Endothelial cell of umbilical vein (primary cell): ENCODE data around the gene NUCKS1. TPM values are rescaled to one million over a fixed set of nuclear protein-coding genes. Genes with fewer than 3 reads are reported as not detected.

Source experiments
- BruUV-seq: library from RNA; stranded (reverse); fragments of 400-500 nt; replicated peaks from 2 replicates; lab custom pipeline; 2021; lab: Mats Ljungman, UMichigan
- CTCF ChIA-PET: fragments of 300-600, 350-600 bp; sonication (Branson Sonifier 250); formaldehyde crosslinking; loops from one replicate; lab custom pipeline; 2021; ENCODE audit warnings: antibody characterized with exemption, inconsistent platforms; lab: Charles Lee
- POLR2A ChIA-PET: fragments of 300-600, 350-600 bp; sonication (Branson Sonifier 250); formaldehyde crosslinking; loops from one replicate; lab custom pipeline; 2021; ENCODE audit warnings: antibody characterized with exemption, inconsistent platforms; lab: Charles Lee
- DNase-seq: peaks from one replicate; pipeline ENCODE4 v3.0.0-alpha.2; 2011; ENCODE audit warnings: low read depth, low spot score
- FAIRE-seq: peaks from 2 replicates; lab custom pipeline; 2011; peaks lifted over from hg19 to GRCh38; lab: Jason Lieb, UNC
- H2AFZ ChIP-seq: 2 replicates; pipeline ENCODE4 v1.6.0; 2012; ENCODE audit warnings: low read depth, low read length, control low read depth, inconsistent platforms
- H3K27ac ChIP-seq: 2 replicates; pipeline ENCODE4 v1.5.1; 2011; ENCODE audit warnings: low read depth, mild to moderate bottlenecking, control low read depth, low read length, moderate library complexity; ENCODE audit not compliant: insufficient read depth
- H3K27me3 ChIP-seq, 2 experiments: 2 replicates each; pipeline versions ENCODE4 v1.6.0 to v1.6.1; 2011; ENCODE audit warnings: low read length in 2 of 2, mixed read lengths in 1 of 2; ENCODE audit not compliant: control insufficient read depth in 2 of 2, insufficient read depth in 2 of 2
- H3K36me3 ChIP-seq, 2 experiments: 2 replicates in 1 of 2; 3 replicates in 1 of 2; pipeline ENCODE4 v1.5.1; 2011; ENCODE audit warnings: low read length in 2 of 2, mild to moderate bottlenecking in 1 of 2, moderate library complexity in 1 of 2; ENCODE audit not compliant: control insufficient read depth in 2 of 2, insufficient read depth in 2 of 2; ENCODE audit errors: extremely low read depth in 1 of 2
- H3K4me1 ChIP-seq: 3 replicates; pipeline ENCODE4 v1.5.1; 2011; ENCODE audit warnings: mild to moderate bottlenecking, low read length; ENCODE audit not compliant: control insufficient read depth, insufficient read depth; ENCODE audit errors: extremely low read depth
- H3K4me2 ChIP-seq: 2 replicates; pipeline ENCODE4 v1.6.1; 2011; ENCODE audit warnings: low read length, control low read depth, mixed read lengths; ENCODE audit not compliant: insufficient read depth
- H3K4me3 ChIP-seq, 3 experiments: fragments of 200-600 bp in 1 of 3; sonication (generic), shearing (Covaris generic) in 1 of 3; replicated peaks in 1 of 3; 2 replicates each; pipeline ENCODE4 v1.5.1; 2011 to 2016; ENCODE audit warnings: control low read depth in 3 of 3, low read length in 3 of 3, mild to moderate bottlenecking in 2 of 3, inconsistent platforms in 1 of 3, low read depth in 1 of 3, moderate library complexity in 1 of 3; ENCODE audit not compliant: insufficient read depth in 1 of 3
- H3K79me2 ChIP-seq: 2 replicates; pipeline ENCODE4 v1.6.0; 2012; ENCODE audit warnings: low read length, inconsistent platforms; ENCODE audit not compliant: control insufficient read depth, insufficient read depth
- H3K9ac ChIP-seq: replicated peaks from 2 replicates; pipeline ENCODE3; 2011; ENCODE audit warnings: low read length, control low read depth; ENCODE audit not compliant: insufficient read depth; ENCODE audit errors: extremely low read depth
- H3K9me1 ChIP-seq: replicated peaks from 3 replicates; pipeline ENCODE4 v1.6.0; 2011; ENCODE audit warnings: mild to moderate bottlenecking, low read length; ENCODE audit not compliant: control insufficient read depth, insufficient read depth; ENCODE audit errors: extremely low read depth
- H3K9me3 ChIP-seq: replicated peaks from 2 replicates; pipeline ENCODE4 v1.5.1; 2012; ENCODE audit warnings: low read length, inconsistent platforms; ENCODE audit not compliant: control insufficient read depth, insufficient read depth
- H4K20me1 ChIP-seq: replicated peaks from 2 replicates; pipeline ENCODE3; 2011; ENCODE audit warnings: mild to moderate bottlenecking, low read length; ENCODE audit not compliant: control insufficient read depth, insufficient read depth; ENCODE audit errors: extremely low read depth
- EZH2 ChIP-seq: IDR thresholded peaks from 2 replicates; pipeline ENCODE4 v1.6.1; 2012; ENCODE audit warnings: borderline replicate concordance, low read depth, mild to moderate bottlenecking, moderate library complexity, low read length, inconsistent platforms; ENCODE audit not compliant: severe bottlenecking
- FOS ChIP-seq: IDR thresholded peaks from 2 replicates; pipeline ENCODE4 v1.6.1; 2011; ENCODE audit warnings: mild to moderate bottlenecking, low read length, moderate library complexity, borderline replicate concordance; ENCODE audit not compliant: insufficient read depth
- GATA2 ChIP-seq: IDR thresholded peaks from 2 replicates; pipeline ENCODE4 v1.7.0; 2011; ENCODE audit warnings: low read depth, mild to moderate bottlenecking, moderate library complexity, mixed read lengths, low read length; ENCODE audit not compliant: insufficient read length, insufficient read depth
- JUN ChIP-seq: IDR thresholded peaks from 2 replicates; pipeline ENCODE4 v1.6.1; 2011; ENCODE audit warnings: borderline replicate concordance, low read depth; ENCODE audit not compliant: insufficient read length, insufficient read depth
- MYC ChIP-seq: IDR thresholded peaks from one replicate; pipeline ENCODE4 v1.6.1; 2011; ENCODE audit warnings: mild to moderate bottlenecking, low read depth, low read length
- POLR2A ChIP-seq: IDR thresholded peaks from 2 replicates; pipeline ENCODE4 v1.6.1; 2012; ENCODE audit warnings: low read depth, mild to moderate bottlenecking, control low read depth, low read length
- POLR2AphosphoS5 ChIP-seq: IDR thresholded peaks from 2 replicates; pipeline ENCODE4 v1.6.1; 2012; ENCODE audit warnings: low read depth, mild to moderate bottlenecking, control low read depth, low read length, moderate library complexity; ENCODE audit not compliant: insufficient read depth
- dilution Hi-C: fragments of 300-500 bp; cut with MboI; formaldehyde crosslinking; loops from one replicate; pipeline ENCODE4 v1.15.0; 2019; ENCODE audit warnings: low sequenced_read_pairs; ENCODE audit not compliant: extremely low pct_ligation_motif_present
- intact Hi-C: fragments of 100-400 bp; cut with micrococcal nuclease; formaldehyde crosslinking; loops from one replicate; pipeline ENCODE4 v1.10.0; 2022
- polyA plus RNA-seq, 4 experiments: library from polyadenylated mRNA; depleted of rRNA in 3 of 4; stranded (reverse) in 3 of 4; unstranded in 1 of 4; fragments of >200 nt; gene quantifications; 2 replicates each; pipeline versions ENCODE4 v1.2.1 to v1.2.3, GENCODE V29; 2011 to 2012; ENCODE audit warnings: missing spikeins in 1 of 4
- total RNA-seq: library from RNA; stranded (reverse); gene quantifications from 2 replicates; pipeline ENCODE4 v1.2.3, GENCODE V29; 2021
- TF ChIP-seq, protein P1 (sequence below), 2 donors: IDR thresholded peaks; 1 replicate in 1 of 2; 2 replicates in 1 of 2; pipeline ENCODE4 v1.5.1; 2011; ENCODE audit warnings: low read length in 2 of 2, mild to moderate bottlenecking in 2 of 2, moderate library complexity in 2 of 2, control low read depth in 1 of 2, inconsistent platforms in 1 of 2, low read depth in 1 of 2; ENCODE audit not compliant: insufficient read depth in 1 of 2; ENCODE audit errors: extremely low read depth in 1 of 2
- TF ChIP-seq, protein P2 (sequence below): IDR thresholded peaks from 2 replicates; pipeline ENCODE4 v1.6.1; 2011; ENCODE audit not compliant: insufficient read depth, insufficient read length

Gene NUCKS1
- total and polyA plus RNA-seq, 2 donors (not counting 3 experiments of a cell fraction or from before 2014, with no cell fraction given): 53.7 to 282 TPM

DNA sequence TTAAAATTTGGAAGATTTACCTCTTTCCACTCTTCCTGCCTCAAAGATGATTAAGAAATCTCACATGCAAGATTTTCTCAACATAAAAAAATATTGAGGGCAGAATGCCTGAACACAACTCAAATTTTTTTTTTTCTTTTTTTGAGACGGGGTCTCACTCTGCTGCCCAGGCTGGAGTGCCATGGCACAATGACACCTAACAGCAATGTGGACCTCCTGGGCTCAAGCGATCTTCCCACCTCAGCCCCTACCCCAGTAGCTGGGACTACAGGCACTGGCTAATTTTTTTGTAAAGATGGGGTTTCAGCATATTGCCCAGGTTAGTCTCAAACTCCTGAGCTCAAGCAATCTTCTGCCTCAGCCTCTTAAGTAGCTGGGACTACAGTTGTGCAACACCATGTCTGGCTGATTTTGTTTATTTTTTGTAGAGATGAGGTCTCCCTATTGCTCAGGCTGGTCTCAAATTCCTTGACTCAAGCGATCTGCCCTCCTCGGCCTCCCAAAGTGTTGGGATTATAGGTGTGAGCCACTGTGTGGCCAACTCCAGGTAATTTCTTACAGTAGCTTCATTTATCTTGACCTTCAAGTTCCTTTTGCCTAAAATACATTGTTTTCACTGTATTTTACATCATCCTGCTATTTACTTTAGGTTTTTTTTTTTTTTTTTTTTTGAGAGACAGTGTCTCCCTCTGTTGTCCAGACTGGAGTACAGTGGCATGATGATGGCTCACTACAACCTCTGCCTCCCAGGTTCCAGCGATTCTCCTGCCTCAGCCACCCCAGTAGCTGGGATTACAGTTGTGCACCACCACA, 10.4 kb downstream of the NUCKS1 start:
- no TSS peak for BruUV-seq
- POLR2A ChIA-PET: interaction anchor here (0.6 kb wide), 1 partner anchor 58 kb away, joined by 4 read pairs; no protein-coding TSS in a partner anchor
- Histone ChIP-seq H3K9ac (no peak overlapping the region), H3K4me1 (no peaks in the 10 kb centered on the region), H2AFZ (no peak overlapping the region), H3K36me3 (peaks cover 0 to 4% of the 10 kb centered on the region in 2 experiments), H3K79me2 (peaks cover 90% of the 10 kb centered on the region), H3K4me2 (no peak overlapping the region), H3K4me3 (no peak overlapping the region), H4K20me1 (peaks cover 15% of the 10 kb centered on the region), H3K9me1 (no peaks in the 10 kb centered on the region), H3K27me3 (no peaks in the 10 kb centered on the region), H3K27ac (no peak overlapping the region), H3K9me3 (no peaks in the 10 kb centered on the region)
- intact Hi-C loops (no loop called here), dilution Hi-C loops (no loop called here)
- TF ChIP-seq, protein P1, sequence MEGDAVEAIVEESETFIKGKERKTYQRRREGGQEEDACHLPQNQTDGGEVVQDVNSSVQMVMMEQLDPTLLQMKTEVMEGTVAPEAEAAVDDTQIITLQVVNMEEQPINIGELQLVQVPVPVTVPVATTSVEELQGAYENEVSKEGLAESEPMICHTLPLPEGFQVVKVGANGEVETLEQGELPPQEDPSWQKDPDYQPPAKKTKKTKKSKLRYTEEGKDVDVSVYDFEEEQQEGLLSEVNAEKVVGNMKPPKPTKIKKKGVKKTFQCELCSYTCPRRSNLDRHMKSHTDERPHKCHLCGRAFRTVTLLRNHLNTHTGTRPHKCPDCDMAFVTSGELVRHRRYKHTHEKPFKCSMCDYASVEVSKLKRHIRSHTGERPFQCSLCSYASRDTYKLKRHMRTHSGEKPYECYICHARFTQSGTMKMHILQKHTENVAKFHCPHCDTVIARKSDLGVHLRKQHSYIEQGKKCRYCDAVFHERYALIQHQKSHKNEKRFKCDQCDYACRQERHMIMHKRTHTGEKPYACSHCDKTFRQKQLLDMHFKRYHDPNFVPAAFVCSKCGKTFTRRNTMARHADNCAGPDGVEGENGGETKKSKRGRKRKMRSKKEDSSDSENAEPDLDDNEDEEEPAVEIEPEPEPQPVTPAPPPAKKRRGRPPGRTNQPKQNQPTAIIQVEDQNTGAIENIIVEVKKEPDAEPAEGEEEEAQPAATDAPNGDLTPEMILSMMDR (IDR thresholded peaks at IDR 0.05; ENCODE audit: extremely low read depth in 1 of 2, insufficient read depth in 1 of 2, low read depth in 1 of 2, low read length in 2 of 2): peak in 1 of 2 donors; percentile 15
- no peak for TF ChIP-seq POLR2AphosphoS5
- FAIRE-seq: no peak
- DNase-seq: no peak
- CTCF ChIA-PET: interaction anchor here (0.6 to 1.3 kb wide), 7 partner anchors 10 to 148 kb away, joined by 3 to 5 read pairs (median 3); no protein-coding TSS in a partner anchor

DNA sequence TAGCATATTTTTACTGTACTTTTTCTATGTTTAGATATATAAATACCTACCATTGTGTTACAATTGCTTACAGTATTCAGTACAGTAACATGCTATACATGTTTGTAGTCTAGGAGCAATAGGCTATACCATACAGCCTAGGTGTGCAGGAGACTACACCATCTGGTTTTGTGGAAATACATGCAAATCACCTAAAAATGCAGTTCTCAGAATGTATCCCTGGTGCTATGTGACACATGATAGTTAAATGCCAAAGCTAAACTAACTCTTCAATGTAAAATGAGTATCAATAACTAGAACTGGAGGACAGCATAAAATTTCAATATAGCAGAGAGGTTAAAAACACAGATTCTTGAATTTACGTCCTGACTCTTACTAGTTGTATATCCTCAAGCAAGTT, 14.8 kb downstream of the NUCKS1 start:
- Histone ChIP-seq H3K4me1 (peaks cover 6% of the 10 kb centered on the region), H3K9ac (no peak overlapping the region), H3K4me3 (no peak overlapping the region), H3K9me1 (no peaks in the 10 kb centered on the region), H3K9me3 (no peaks in the 10 kb centered on the region), H4K20me1 (peaks cover 11% of the 10 kb centered on the region), H3K36me3 (peaks cover 0 to 4% of the 10 kb centered on the region in 2 experiments), H3K27me3 (no peaks in the 10 kb centered on the region), H3K4me2 (no peak overlapping the region), H2AFZ (no peak overlapping the region), H3K27ac (no peak overlapping the region), H3K79me2 (peaks cover 89% of the 10 kb centered on the region)
- TF ChIP-seq, protein P2, sequence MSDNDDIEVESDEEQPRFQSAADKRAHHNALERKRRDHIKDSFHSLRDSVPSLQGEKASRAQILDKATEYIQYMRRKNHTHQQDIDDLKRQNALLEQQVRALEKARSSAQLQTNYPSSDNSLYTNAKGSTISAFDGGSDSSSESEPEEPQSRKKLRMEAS: no peak
- TF ChIP-seq EZH2 (no peak), POLR2A (no peak), GATA2 (no peak), FOS (no peak), MYC (no peak), JUN (no peak), POLR2AphosphoS5 (no peak)
- TF ChIP-seq, protein P1 (IDR thresholded peaks at IDR 0.05; ENCODE audit: extremely low read depth in 1 of 2, insufficient read depth in 1 of 2, low read depth in 1 of 2, low read length in 2 of 2): no peak
- intact Hi-C loops (no loop called here), dilution Hi-C loops (no loop called here)
- ChIA-PET POLR2A (no interaction called here), CTCF (interaction anchor here (1.6 kb wide), 1 partner anchor 77 kb away, joined by 4 read pairs; no protein-coding TSS in a partner anchor)
- FAIRE-seq: no peak
- no TSS peak for BruUV-seq
- no peak for DNase-seq
